PFSK-1 (cell line): ENCODE results near the gene C1orf185.

Experiments used
- FOXP2 ChIP-seq: optimal IDR thresholded peaks from 2 replicates; pipeline ENCODE3; 2011; ENCODE audit warnings: borderline replicate concordance, control low read depth, inconsistent platforms; ENCODE audit not compliant: insufficient read depth; ENCODE audit errors: extremely low read length, extremely low read depth
- POLR2AphosphoS5 ChIP-seq: IDR thresholded peaks from 2 replicates; pipeline ENCODE4 v1.6.1; 2012; ENCODE audit warnings: low read depth, mild to moderate bottlenecking, control low read depth, low read length, moderate library complexity
- REST ChIP-seq, 2 experiments: IDR thresholded peaks; 2 replicates each; pipeline versions ENCODE4 v1.6.1 to v1.8.0; 2011 to 2012; ENCODE audit warnings: low read depth in 2 of 2, low read length in 2 of 2, control low read depth in 1 of 2, inconsistent platforms in 1 of 2, mild to moderate bottlenecking in 1 of 2, moderate library complexity in 1 of 2; ENCODE audit not compliant: insufficient read depth in 1 of 2
- SIN3A ChIP-seq: IDR thresholded peaks from 2 replicates; pipeline ENCODE4 v1.6.1; 2012; ENCODE audit warnings: mild to moderate bottlenecking, low read length, moderate library complexity, borderline replicate concordance; ENCODE audit not compliant: insufficient read depth
- TAF1 ChIP-seq: IDR thresholded peaks from 2 replicates; pipeline ENCODE4 v1.6.1; 2012; ENCODE audit warnings: low read length, control low read depth, borderline replicate concordance; ENCODE audit not compliant: insufficient read depth

Gene C1orf185

GRCh38 chr1:51156752-51157151, 54.7 kb downstream of the C1orf185 start:
- no peak for TF ChIP-seq TAF1
- TF ChIP-seq POLR2AphosphoS5: no peak
- no peak for TF ChIP-seq FOXP2
- TF ChIP-seq REST (IDR thresholded peaks at IDR 0.05; ENCODE audit: insufficient read depth in 1 of 2, low read depth in 2 of 2, low read length in 2 of 2): no peak
- TF ChIP-seq SIN3A: no peak

GRCh38 chr1:51157395-51157794, 55.4 kb downstream of the C1orf185 start:
- TF ChIP-seq SIN3A (no peak), TAF1 (no peak), FOXP2 (no peak), REST (IDR thresholded peaks at IDR 0.05; ENCODE audit: insufficient read depth in 1 of 2, low read depth in 2 of 2, low read length in 2 of 2) (no peak), POLR2AphosphoS5 (no peak)

GRCh38 chr1:51158263-51158662, 56.2 kb downstream of the C1orf185 start:
- no peak for TF ChIP-seq SIN3A

- TF ChIP-seq FOXP2 (no peak), TAF1 (no peak), POLR2AphosphoS5 (no peak), REST (IDR thresholded peaks at IDR 0.05; ENCODE audit: insufficient read depth in 1 of 2, low read depth in 2 of 2, low read length in 2 of 2) (no peak), SIN3A (no peak)
Measured at GRCh38 chr1:51165540-51165939, 63.5 kb downstream of the C1orf185 start.

GRCh38 chr1:51168266-51168845, 66.3 kb downstream of the C1orf185 start:
- TF ChIP-seq POLR2AphosphoS5: no peak
- no peak for TF ChIP-seq SIN3A
- TF ChIP-seq REST (IDR thresholded peaks at IDR 0.05; ENCODE audit: insufficient read depth in 1 of 2, low read depth in 2 of 2, low read length in 2 of 2): no peak
- no peak for TF ChIP-seq TAF1
- TF ChIP-seq FOXP2: no peak
